ENCODE results near the gene MCUR1. TPM values are rescaled to one million over a fixed set of nuclear protein-coding genes. Genes with fewer than 3 reads are reported as not detected.

Gene MCUR1
- total and polyA plus RNA-seq, 10 of the 15 experiments (the other 5 are each of a cell fraction or from before 2014, with no cell fraction given): 4.4 to 43.9 (median 18.3) TPM

DNA sequence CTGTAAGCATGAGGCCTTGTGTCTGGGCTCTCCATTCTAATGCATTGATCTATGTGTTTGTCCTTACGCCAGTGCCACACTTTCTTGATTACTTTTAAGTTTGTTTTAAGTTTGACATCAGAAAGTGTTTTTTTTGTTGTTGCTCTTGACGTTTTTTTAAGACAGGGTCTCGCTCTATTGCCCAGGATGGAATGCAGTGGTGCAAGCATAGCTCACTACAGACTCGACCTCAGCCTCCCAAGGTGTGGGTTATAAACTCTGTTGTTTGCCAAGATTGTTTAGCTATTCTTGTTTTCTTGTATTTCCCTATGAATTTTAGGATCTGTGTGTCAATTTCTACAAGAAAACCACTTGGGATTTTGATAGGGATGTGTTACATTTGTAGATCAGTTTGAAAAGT, 5.6 kb downstream of the MCUR1 start:
- Histone ChIP-seq H3K27ac (ENCODE audit: control insufficient read depth, insufficient read depth) (no peak overlapping the region), H3K79me2 (ENCODE audit: control insufficient read depth, insufficient read depth, low read length) (peaks cover 35% of the 10 kb centered on the region), H3K4me1 (ENCODE audit: control insufficient read depth, insufficient read depth, low read length) (no peaks in the 10 kb centered on the region), H4K20me1 (ENCODE audit: control insufficient read depth, insufficient read depth) (no peaks in the 10 kb centered on the region), H3K4me3 (no peak overlapping the region), H3K36me3 (ENCODE audit: control insufficient read depth in 2 of 2, insufficient read depth in 2 of 2, low read length in 1 of 2) (peaks cover 0 to 9% of the 10 kb centered on the region in 2 experiments; a peak in 1 of 4 replicates), H3K27me3 (replicated peaks in 1 of 2; ENCODE audit: control insufficient read depth in 2 of 2, insufficient read depth in 2 of 2, low read length in 1 of 2) (no peaks in the 10 kb centered on the region), H3K9me3 (replicated peaks; ENCODE audit: control insufficient read depth, insufficient read depth, low read length) (no peaks in the 10 kb centered on the region), H3K4me2 (ENCODE audit: control insufficient read depth, insufficient read depth) (no peak overlapping the region), H2AFZ (ENCODE audit: control insufficient read depth, low read depth, low read length) (no peak overlapping the region), H3K9ac (ENCODE audit: control insufficient read depth, insufficient read depth, low read length) (no peak overlapping the region)
- ChIA-PET SMC1A (ENCODE audit: uncharacterized antibody, unreplicated experiment) (interaction anchor here (0.9 to 2.9 kb wide), 3 partner anchors 13 to 168 kb away, joined by 4 to 9 read pairs (median 9); no protein-coding TSS in a partner anchor), CTCF (interaction anchor here (0.9 to 4.2 kb wide), 3 partner anchors 9 to 258 kb away, joined by 3 to 23 read pairs (median 4); no protein-coding TSS in a partner anchor), RAD21 (ENCODE audit: unreplicated experiment) (interaction anchor here (1.8 kb wide), 1 partner anchor 14 kb away, joined by 7 read pairs; no protein-coding TSS in a partner anchor), POLR2A (interaction anchor here (1.2 kb wide), 1 partner anchor 82 kb away, joined by 4 read pairs; no protein-coding TSS in a partner anchor)
- ATAC-seq: no peak
- intact Hi-C loops (cut with micrococcal nuclease; ENCODE audit: unreplicated experiment): no loop called here
- no TSS peak for BruUV-seq (replicated peaks)
- 65% methylated on average over 4 of the region's 4 CpGs for WGBS (ENCODE audit: insufficient coverage, insufficient replicate concordance, low lambda C conversion rate, missing lambda C conversion rate)
- in situ Hi-C loops (cut with MboI): no loop called here
- no peak for FAIRE-seq
- TF ChIP-seq, protein P1, sequence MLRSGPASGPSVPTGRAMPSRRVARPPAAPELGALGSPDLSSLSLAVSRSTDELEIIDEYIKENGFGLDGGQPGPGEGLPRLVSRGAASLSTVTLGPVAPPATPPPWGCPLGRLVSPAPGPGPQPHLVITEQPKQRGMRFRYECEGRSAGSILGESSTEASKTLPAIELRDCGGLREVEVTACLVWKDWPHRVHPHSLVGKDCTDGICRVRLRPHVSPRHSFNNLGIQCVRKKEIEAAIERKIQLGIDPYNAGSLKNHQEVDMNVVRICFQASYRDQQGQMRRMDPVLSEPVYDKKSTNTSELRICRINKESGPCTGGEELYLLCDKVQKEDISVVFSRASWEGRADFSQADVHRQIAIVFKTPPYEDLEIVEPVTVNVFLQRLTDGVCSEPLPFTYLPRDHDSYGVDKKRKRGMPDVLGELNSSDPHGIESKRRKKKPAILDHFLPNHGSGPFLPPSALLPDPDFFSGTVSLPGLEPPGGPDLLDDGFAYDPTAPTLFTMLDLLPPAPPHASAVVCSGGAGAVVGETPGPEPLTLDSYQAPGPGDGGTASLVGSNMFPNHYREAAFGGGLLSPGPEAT (IDR thresholded peaks at IDR 0.05; ENCODE audit: low read depth): no peak
- TF ChIP-seq MTA3 (IDR thresholded peaks at IDR 0.05; ENCODE audit: borderline replicate concordance, low read length) (no peak), NFIC (IDR thresholded peaks at IDR 0.05; ENCODE audit: low read depth, low read length) (no peak), TAF1 (IDR thresholded peaks at IDR 0.05; ENCODE audit: borderline replicate concordance, low read depth, low read length) (no peak), WRNIP1 (IDR thresholded peaks at IDR 0.05; ENCODE audit: borderline replicate concordance, low read depth, low read length) (no peak), SUZ12 (IDR thresholded peaks at IDR 0.05; ENCODE audit: unreplicated experiment) (no peak), LARP7 (IDR thresholded peaks at IDR 0.05) (no peak), BMI1 (IDR thresholded peaks at IDR 0.05; ENCODE audit: borderline replicate concordance) (no peak), CHD2 (IDR thresholded peaks at IDR 0.05; ENCODE audit: borderline replicate concordance, low read depth, low read length) (no peak), SUPT20H (IDR thresholded peaks at IDR 0.05; ENCODE audit: borderline replicate concordance, control insufficient read depth, low read depth, low read length) (no peak), JUNB (IDR thresholded peaks at IDR 0.05) (no peak), PML (IDR thresholded peaks at IDR 0.05; ENCODE audit: low read length) (no peak), HDAC6 (IDR thresholded peaks at IDR 0.05; ENCODE audit: unreplicated experiment) (no peak), ZSCAN29 (IDR thresholded peaks at IDR 0.05) (no peak)
- TF ChIP-seq, protein P2, sequence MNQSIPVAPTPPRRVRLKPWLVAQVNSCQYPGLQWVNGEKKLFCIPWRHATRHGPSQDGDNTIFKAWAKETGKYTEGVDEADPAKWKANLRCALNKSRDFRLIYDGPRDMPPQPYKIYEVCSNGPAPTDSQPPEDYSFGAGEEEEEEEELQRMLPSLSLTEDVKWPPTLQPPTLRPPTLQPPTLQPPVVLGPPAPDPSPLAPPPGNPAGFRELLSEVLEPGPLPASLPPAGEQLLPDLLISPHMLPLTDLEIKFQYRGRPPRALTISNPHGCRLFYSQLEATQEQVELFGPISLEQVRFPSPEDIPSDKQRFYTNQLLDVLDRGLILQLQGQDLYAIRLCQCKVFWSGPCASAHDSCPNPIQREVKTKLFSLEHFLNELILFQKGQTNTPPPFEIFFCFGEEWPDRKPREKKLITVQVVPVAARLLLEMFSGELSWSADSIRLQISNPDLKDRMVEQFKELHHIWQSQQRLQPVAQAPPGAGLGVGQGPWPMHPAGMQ (IDR thresholded peaks at IDR 0.05; ENCODE audit: borderline replicate concordance): no peak
- TF ChIP-seq, protein P3, sequence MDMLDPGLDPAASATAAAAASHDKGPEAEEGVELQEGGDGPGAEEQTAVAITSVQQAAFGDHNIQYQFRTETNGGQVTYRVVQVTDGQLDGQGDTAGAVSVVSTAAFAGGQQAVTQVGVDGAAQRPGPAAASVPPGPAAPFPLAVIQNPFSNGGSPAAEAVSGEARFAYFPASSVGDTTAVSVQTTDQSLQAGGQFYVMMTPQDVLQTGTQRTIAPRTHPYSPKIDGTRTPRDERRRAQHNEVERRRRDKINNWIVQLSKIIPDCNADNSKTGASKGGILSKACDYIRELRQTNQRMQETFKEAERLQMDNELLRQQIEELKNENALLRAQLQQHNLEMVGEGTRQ (IDR thresholded peaks at IDR 0.05; ENCODE audit: borderline replicate concordance, low read depth, low read length): no peak
- TF ChIP-seq, protein P4, sequence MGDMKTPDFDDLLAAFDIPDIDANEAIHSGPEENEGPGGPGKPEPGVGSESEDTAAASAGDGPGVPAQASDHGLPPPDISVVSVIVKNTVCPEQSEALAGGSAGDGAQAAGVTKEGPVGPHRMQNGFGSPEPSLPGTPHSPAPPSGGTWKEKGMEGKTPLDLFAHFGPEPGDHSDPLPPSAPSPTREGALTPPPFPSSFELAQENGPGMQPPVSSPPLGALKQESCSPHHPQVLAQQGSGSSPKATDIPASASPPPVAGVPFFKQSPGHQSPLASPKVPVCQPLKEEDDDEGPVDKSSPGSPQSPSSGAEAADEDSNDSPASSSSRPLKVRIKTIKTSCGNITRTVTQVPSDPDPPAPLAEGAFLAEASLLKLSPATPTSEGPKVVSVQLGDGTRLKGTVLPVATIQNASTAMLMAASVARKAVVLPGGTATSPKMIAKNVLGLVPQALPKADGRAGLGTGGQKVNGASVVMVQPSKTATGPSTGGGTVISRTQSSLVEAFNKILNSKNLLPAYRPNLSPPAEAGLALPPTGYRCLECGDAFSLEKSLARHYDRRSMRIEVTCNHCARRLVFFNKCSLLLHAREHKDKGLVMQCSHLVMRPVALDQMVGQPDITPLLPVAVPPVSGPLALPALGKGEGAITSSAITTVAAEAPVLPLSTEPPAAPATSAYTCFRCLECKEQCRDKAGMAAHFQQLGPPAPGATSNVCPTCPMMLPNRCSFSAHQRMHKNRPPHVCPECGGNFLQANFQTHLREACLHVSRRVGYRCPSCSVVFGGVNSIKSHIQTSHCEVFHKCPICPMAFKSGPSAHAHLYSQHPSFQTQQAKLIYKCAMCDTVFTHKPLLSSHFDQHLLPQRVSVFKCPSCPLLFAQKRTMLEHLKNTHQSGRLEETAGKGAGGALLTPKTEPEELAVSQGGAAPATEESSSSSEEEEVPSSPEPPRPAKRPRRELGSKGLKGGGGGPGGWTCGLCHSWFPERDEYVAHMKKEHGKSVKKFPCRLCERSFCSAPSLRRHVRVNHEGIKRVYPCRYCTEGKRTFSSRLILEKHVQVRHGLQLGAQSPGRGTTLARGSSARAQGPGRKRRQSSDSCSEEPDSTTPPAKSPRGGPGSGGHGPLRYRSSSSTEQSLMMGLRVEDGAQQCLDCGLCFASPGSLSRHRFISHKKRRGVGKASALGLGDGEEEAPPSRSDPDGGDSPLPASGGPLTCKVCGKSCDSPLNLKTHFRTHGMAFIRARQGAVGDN (IDR thresholded peaks at IDR 0.05): no peak
- no peak for DNase-seq (ENCODE audit: low read depth, low spot score)

Data from GM12878 (cell line).